HepG2 (cell line): ENCODE data around the gene TMEM61. TPM values are rescaled to one million over a fixed set of nuclear protein-coding genes. Genes with fewer than 3 reads are reported as not detected.

Experiments used
- ATAC-seq: fragments of 200-7000 bp; cut with Tn5 transposase; 3 replicates; pipeline ENCODE4 v1.9.1; 2020; ENCODE audit warnings: mild to moderate bottlenecking, moderate library complexity
- BruUV-seq: library from RNA; stranded (reverse); fragments of 400-500 nt; replicated peaks from 2 replicates; lab custom pipeline; 2021; lab: Mats Ljungman, UMichigan
- CTCF ChIA-PET: fragments of 300-600 bp; formaldehyde crosslinking; extraction: SDS; loops from one replicate; lab custom pipeline; 2021; ENCODE audit warnings: low total read pairs, inconsistent platforms, low intra/inter-chr PET ratio; lab: Yijun Ruan, JAX
- POLR2A ChIA-PET: fragments of 350-600 bp; sonication (Branson Sonifier 250); formaldehyde crosslinking; loops from one replicate; lab custom pipeline; 2020; ENCODE audit warnings: antibody characterized with exemption, inconsistent platforms; lab: Yijun Ruan, JAX
- DNase-seq: peaks from one replicate; pipeline ENCODE4 v3.0.0-alpha.2; 2015; ENCODE audit warnings: low spot score
- FAIRE-seq: peaks from 3 replicates; lab custom pipeline; 2011; peaks lifted over from hg19 to GRCh38; lab: Jason Lieb, UNC
- H2AFZ ChIP-seq: one replicate; pipeline ENCODE4 v1.6.1; 2011; ENCODE audit warnings: low read length, inconsistent platforms
- H3K27ac ChIP-seq: fragments of 300-600 bp; 3 replicates; pipeline ENCODE4 v1.8.0; 2011; ENCODE audit warnings: mixed run types, mild to moderate bottlenecking, mixed read lengths, low read length, inconsistent platforms; ENCODE audit not compliant: insufficient read depth; ENCODE audit errors: extremely low read length
- H3K27me3 ChIP-seq, 2 experiments: fragments of 200-600 bp in 1 of 2; 2 replicates in 1 of 2; 3 replicates in 1 of 2; pipeline versions ENCODE4 v1.6.0 to v1.8.0; 2011; ENCODE audit warnings: low read length in 2 of 2, mild to moderate bottlenecking in 2 of 2, moderate library complexity in 2 of 2, inconsistent platforms in 1 of 2; ENCODE audit not compliant: insufficient read depth in 2 of 2, control insufficient read depth in 1 of 2
- H3K36me3 ChIP-seq, 2 experiments: fragments of 200-600 bp in 1 of 2; replicated peaks in 1 of 2; 2 replicates in 1 of 2; 3 replicates in 1 of 2; pipeline versions ENCODE4 v1.5.1 to v1.8.0; 2011; ENCODE audit warnings: low read length in 2 of 2, inconsistent platforms in 1 of 2; ENCODE audit not compliant: insufficient read depth in 2 of 2, control insufficient read depth in 1 of 2
- H3K4me1 ChIP-seq: 2 replicates; pipeline ENCODE4 v1.5.1; 2012; ENCODE audit warnings: low read length, inconsistent platforms; ENCODE audit not compliant: insufficient read depth
- H3K4me2 ChIP-seq: 2 replicates; pipeline ENCODE4 v1.6.0; 2011; ENCODE audit warnings: low read depth, low read length, inconsistent platforms
- H3K4me3 ChIP-seq, 3 experiments: fragments of 200-600 bp in 1 of 3; sonication (generic), shearing (Covaris generic) in 1 of 3; replicated peaks in 1 of 3; 2 replicates each; pipeline ENCODE4 v1.5.1; 2011 to 2016; ENCODE audit warnings: low read length in 3 of 3, inconsistent platforms in 2 of 3, low read depth in 2 of 3, mild to moderate bottlenecking in 2 of 3, control low read depth in 1 of 3, mixed read lengths in 1 of 3; ENCODE audit not compliant: insufficient read depth in 1 of 3
- H3K79me2 ChIP-seq: one replicate; pipeline ENCODE4 v1.6.1; 2011; ENCODE audit warnings: low read length, inconsistent platforms; ENCODE audit not compliant: insufficient read depth
- H3K9ac ChIP-seq: 2 replicates; pipeline ENCODE4 v1.6.0; 2011; ENCODE audit warnings: mild to moderate bottlenecking, low read depth, low read length, inconsistent platforms; ENCODE audit not compliant: insufficient read depth
- H3K9me3 ChIP-seq: 2 replicates; pipeline ENCODE4 v1.5.1; 2012; ENCODE audit warnings: mild to moderate bottlenecking, low read length
- H4K20me1 ChIP-seq: 2 replicates; pipeline ENCODE4 v1.6.0; 2011; ENCODE audit warnings: inconsistent platforms, mild to moderate bottlenecking, low read length, moderate library complexity; ENCODE audit not compliant: insufficient read depth
- BCL3 ChIP-seq: sonication (generic); formaldehyde crosslinking; IDR thresholded peaks from 2 replicates; pipeline ENCODE4 v1.5.1; 2020; ENCODE audit warnings: mild to moderate bottlenecking, missing genetic modification reagents, moderate library complexity
- MIER2 ChIP-seq: IDR thresholded peaks from 2 replicates; pipeline ENCODE4 v1.6.1; 2016; ENCODE audit warnings: missing biosample characterization, missing genetic modification reagents
- WGBS: methylation state at CpG from one replicate; pipeline ENCODE4 v1.1.6; 2017; ENCODE audit warnings: low lambda C conversion rate; 5-methylcytosine and 5-hydroxymethylcytosine counted together
- in situ Hi-C: cut with HindIII; loops from 2 replicates; pipeline ENCODE4 v1.10.0; 2017; ENCODE audit warnings: low pct_unique_long_range_greater_than_20kb; ENCODE audit not compliant: extremely low pct_ligation_motif_present
- intact Hi-C: fragments of 100-400 bp; cut with micrococcal nuclease; formaldehyde crosslinking; loops from one replicate; pipeline ENCODE4 v1.10.0; 2022; ENCODE audit not compliant: unreplicated experiment
- polyA plus RNA-seq, 8 experiments: library from polyadenylated mRNA; depleted of rRNA in 3 of 8; stranded (reverse) in 7 of 8; unstranded in 1 of 8; fragments of >200 nt; fragmentation: Illumina TruSeq in 4 of 8; extraction: Trizol in 4 of 8; gene quantifications; 2 replicates each; pipeline versions ENCODE4 v1.2.1 to v1.2.3, GENCODE V29; 2011 to 2016; ENCODE audit warnings: low read depth in 4 of 8, missing spikeins in 1 of 8, mixed read lengths in 1 of 8; ENCODE audit not compliant: insufficient read depth in 1 of 8
- total RNA-seq, 5 experiments: library from RNA; depleted of rRNA; stranded (reverse); fragments of >200 nt; fragmentation: Illumina TruSeq; extraction: Trizol; gene quantifications; 2 replicates each; pipeline ENCODE4 v1.2.3, GENCODE V29; 2016; ENCODE audit warnings: low read depth in 1 of 5
- TF ChIP-seq, protein P1 (sequence below): sonication (generic); formaldehyde crosslinking; IDR thresholded peaks from 2 replicates; pipeline ENCODE4 v1.5.1; 2020; ENCODE audit warnings: mild to moderate bottlenecking, missing genetic modification reagents, moderate library complexity

Gene TMEM61
- total and polyA plus RNA-seq, 2 of the 13 experiments (the other 11 are each of a cell fraction or from before 2014, with no cell fraction given) = not detected

DNA sequence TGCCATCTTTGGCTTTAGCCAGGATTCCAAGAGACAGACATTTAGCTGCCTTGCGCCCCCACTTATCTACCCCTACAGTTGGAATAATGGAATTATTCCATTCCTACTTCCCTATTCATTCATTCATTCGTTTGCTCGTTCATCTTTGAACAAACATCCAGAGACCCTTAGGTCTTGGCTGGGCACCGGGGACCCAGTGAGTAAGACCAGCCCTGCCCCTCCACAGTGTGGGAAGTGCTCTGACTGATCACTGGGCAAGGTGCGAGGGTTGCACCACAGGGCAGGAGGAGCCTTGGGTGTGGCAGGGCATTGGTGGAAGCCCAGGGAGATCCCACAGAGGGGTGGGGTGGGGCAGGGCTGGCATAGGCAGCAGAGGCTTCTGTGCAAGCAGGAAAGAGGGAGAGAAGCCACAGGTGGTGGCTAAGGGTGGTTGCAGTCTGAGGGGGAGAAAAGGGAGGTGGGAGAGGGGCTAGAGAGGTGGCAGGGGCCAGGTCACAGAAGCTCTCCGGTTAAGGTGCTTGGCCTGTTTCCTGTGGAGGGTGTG, 35.0 kb upstream of the TMEM61 start:
- POLR2A ChIA-PET = interaction anchor here (0.7 to 2.5 kb wide), 7 partner anchors 58 to 80 kb away, joined by 3 to 36 read pairs (median 4); partner anchors contain the start of gene DHCR24
- TF ChIP-seq BCL3 (CRISPR knock-in tag) (0 out of 2 replicates have a peak, but pooled peaks have one; percentile 17), MIER2 (CRISPR knock-in tag) (no peak)
- TF ChIP-seq, protein P1, sequence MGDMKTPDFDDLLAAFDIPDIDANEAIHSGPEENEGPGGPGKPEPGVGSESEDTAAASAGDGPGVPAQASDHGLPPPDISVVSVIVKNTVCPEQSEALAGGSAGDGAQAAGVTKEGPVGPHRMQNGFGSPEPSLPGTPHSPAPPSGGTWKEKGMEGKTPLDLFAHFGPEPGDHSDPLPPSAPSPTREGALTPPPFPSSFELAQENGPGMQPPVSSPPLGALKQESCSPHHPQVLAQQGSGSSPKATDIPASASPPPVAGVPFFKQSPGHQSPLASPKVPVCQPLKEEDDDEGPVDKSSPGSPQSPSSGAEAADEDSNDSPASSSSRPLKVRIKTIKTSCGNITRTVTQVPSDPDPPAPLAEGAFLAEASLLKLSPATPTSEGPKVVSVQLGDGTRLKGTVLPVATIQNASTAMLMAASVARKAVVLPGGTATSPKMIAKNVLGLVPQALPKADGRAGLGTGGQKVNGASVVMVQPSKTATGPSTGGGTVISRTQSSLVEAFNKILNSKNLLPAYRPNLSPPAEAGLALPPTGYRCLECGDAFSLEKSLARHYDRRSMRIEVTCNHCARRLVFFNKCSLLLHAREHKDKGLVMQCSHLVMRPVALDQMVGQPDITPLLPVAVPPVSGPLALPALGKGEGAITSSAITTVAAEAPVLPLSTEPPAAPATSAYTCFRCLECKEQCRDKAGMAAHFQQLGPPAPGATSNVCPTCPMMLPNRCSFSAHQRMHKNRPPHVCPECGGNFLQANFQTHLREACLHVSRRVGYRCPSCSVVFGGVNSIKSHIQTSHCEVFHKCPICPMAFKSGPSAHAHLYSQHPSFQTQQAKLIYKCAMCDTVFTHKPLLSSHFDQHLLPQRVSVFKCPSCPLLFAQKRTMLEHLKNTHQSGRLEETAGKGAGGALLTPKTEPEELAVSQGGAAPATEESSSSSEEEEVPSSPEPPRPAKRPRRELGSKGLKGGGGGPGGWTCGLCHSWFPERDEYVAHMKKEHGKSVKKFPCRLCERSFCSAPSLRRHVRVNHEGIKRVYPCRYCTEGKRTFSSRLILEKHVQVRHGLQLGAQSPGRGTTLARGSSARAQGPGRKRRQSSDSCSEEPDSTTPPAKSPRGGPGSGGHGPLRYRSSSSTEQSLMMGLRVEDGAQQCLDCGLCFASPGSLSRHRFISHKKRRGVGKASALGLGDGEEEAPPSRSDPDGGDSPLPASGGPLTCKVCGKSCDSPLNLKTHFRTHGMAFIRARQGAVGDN (CRISPR knock-in tag) = peak; percentile 39; the same call in 1 of the 2 replicates
- TF ChIP-seq, all 625 proteins: peak for 2
- no peaks in the 10 kb centered on the region for H4K20me1 ChIP-seq
- ATAC-seq (peak; percentile 23; the same call in 1 of the 3 replicates), FAIRE-seq (no peak), DNase-seq (no peak)
- 34% methylated on average over 6 of the region's 6 CpGs for WGBS
- no peaks in the 10 kb centered on the region for H3K36me3 ChIP-seq
- H3K27ac ChIP-seq = no peak overlapping the region
- no peak overlapping the region for H2AFZ ChIP-seq
- H3K4me2 ChIP-seq = peak overlapping the region; percentile 67
- H3K79me2 ChIP-seq = no peaks in the 10 kb centered on the region
- no peaks in the 10 kb centered on the region for H3K9me3 ChIP-seq
- intact Hi-C loops (loop anchor here (1.0 kb wide), 2 partner anchors 56 to 77 kb away; no protein-coding TSS in a partner anchor), in situ Hi-C loops (no loop called here)
- H3K4me1 ChIP-seq = peaks cover 21% of the 10 kb centered on the region
- BruUV-seq = no TSS peak
- no peak overlapping the region for H3K9ac ChIP-seq
- CTCF ChIA-PET = interaction anchor here (1.6 to 3.9 kb wide), 3 partner anchors 50 to 77 kb away, joined by 4 to 19 read pairs (median 7); no protein-coding TSS in a partner anchor
- no peaks in the 10 kb centered on the region; a peak in 1 of 5 replicates for H3K27me3 ChIP-seq
- 0 out of 6 replicates have a peak overlapping the region, but pooled peaks of 1 of the 3 experiments have one; percentile 56 for H3K4me3 ChIP-seq
